Nephron (organoid): Measurements from ENCODE around the gene MRPS2.

Experiments used
- H3K27ac Mint-ChIP-seq, 3 experiments: 2 replicates each; pipeline ENCODE4 v1.8.0; 2020; ENCODE audit warnings: mixed read lengths in 3 of 3, mild to moderate bottlenecking in 2 of 3, moderate library complexity in 1 of 3
- H3K27me3 Mint-ChIP-seq: 2 replicates; pipeline ENCODE4 v1.8.0; 2021; ENCODE audit warnings: low read depth, mild to moderate bottlenecking, moderate library complexity, mixed read lengths
- H3K36me3 Mint-ChIP-seq: 2 replicates; pipeline ENCODE4 v1.8.0; 2020; ENCODE audit warnings: low read depth, mixed read lengths
- H3K4me1 Mint-ChIP-seq: 2 replicates; pipeline ENCODE4 v1.8.0; 2020; ENCODE audit warnings: mixed read lengths
- H3K4me3 Mint-ChIP-seq, 3 experiments: 2 replicates each; pipeline ENCODE4 v1.8.0; 2020; ENCODE audit warnings: mild to moderate bottlenecking in 3 of 3, mixed read lengths in 3 of 3, moderate library complexity in 2 of 3
- H3K9me3 Mint-ChIP-seq: 2 replicates; pipeline ENCODE4 v1.8.0; 2020; ENCODE audit warnings: mixed read lengths
- CTCF ChIP-seq, 3 experiments: fragments of 200-600 bp; sonication (generic); IDR thresholded peaks; one replicate each; pipeline ENCODE4 v1.5.0; 2021; ENCODE audit warnings: antibody characterized with exemption in 3 of 3; ENCODE audit not compliant: unreplicated experiment in 3 of 3

The MRPS2 gene

GRCh38 chr9:135492886-135493669, 7.4 kb upstream of the MRPS2 start:
- Mint-ChIP-seq H3K27ac (no peak overlapping the region), H3K27me3 (no peaks in the 10 kb centered on the region), H3K4me1 (no peaks in the 10 kb centered on the region), H3K9me3 (no peaks in the 10 kb centered on the region), H3K36me3 (peaks cover 3% of the 10 kb centered on the region), H3K4me3 (no peak overlapping the region)
- no peak for TF ChIP-seq CTCF (IDR thresholded peaks at IDR 0.05; ENCODE audit: unreplicated experiment in 3 of 3)

GRCh38 chr9:135494791-135495559, 5.5 kb upstream of the MRPS2 start:
- Mint-ChIP-seq H3K27ac (no peak overlapping the region), H3K4me3 (no peak overlapping the region), H3K9me3 (no peaks in the 10 kb centered on the region), H3K27me3 (no peaks in the 10 kb centered on the region), H3K36me3 (no peaks in the 10 kb centered on the region), H3K4me1 (no peaks in the 10 kb centered on the region)
- TF ChIP-seq CTCF (IDR thresholded peaks at IDR 0.05; ENCODE audit: unreplicated experiment in 3 of 3) = no peak

GRCh38 chr9:135498381-135499126, 1.9 kb upstream of the MRPS2 start:
- Mint-ChIP-seq H3K4me3 (peak overlapping the region; percentile 82 to 94 (median 93)), H3K9me3 (no peaks in the 10 kb centered on the region), H3K27ac (peak overlapping the region in 1 of 3 experiments; percentile 71), H3K36me3 (peaks cover 10% of the 10 kb centered on the region), H3K4me1 (peaks cover 5% of the 10 kb centered on the region), H3K27me3 (no peaks in the 10 kb centered on the region)
- no peak for TF ChIP-seq CTCF (IDR thresholded peaks at IDR 0.05; ENCODE audit: unreplicated experiment in 3 of 3)

GRCh38 chr9:135499326-135500070, 984 bp upstream of the MRPS2 start:
- peaks cover 15% of the 10 kb centered on the region for H3K36me3 Mint-ChIP-seq
- H3K9me3 Mint-ChIP-seq = no peaks in the 10 kb centered on the region
- peaks cover 5% of the 10 kb centered on the region for H3K4me1 Mint-ChIP-seq
- H3K4me3 Mint-ChIP-seq = peak overlapping the region; percentile 82 to 94 (median 93)
- peak overlapping the region in 1 of 3 experiments; percentile 71 for H3K27ac Mint-ChIP-seq
- no peak for TF ChIP-seq CTCF (IDR thresholded peaks at IDR 0.05; ENCODE audit: unreplicated experiment in 3 of 3)
- no peaks in the 10 kb centered on the region for H3K27me3 Mint-ChIP-seq

GRCh38 chr9:135500071-135500524, 384 bp upstream of the MRPS2 start:
- Mint-ChIP-seq H3K4me1 (peaks cover 5% of the 10 kb centered on the region), H3K36me3 (peaks cover 17% of the 10 kb centered on the region), H3K27ac (peak overlapping the region in 1 of 3 experiments; percentile 90), H3K27me3 (no peaks in the 10 kb centered on the region), H3K4me3 (peak overlapping the region; percentile 92 to 94 (median 93)), H3K9me3 (no peaks in the 10 kb centered on the region)
- no peak for TF ChIP-seq CTCF (IDR thresholded peaks at IDR 0.05; ENCODE audit: unreplicated experiment in 3 of 3)
